GM12892 (cell line): ENCODE measurements around the gene ZC3H12D.

ENCODE experiments used
- DNase-seq: peaks from one replicate; pipeline ENCODE4 v3.0.0; 2011; ENCODE audit not compliant: insufficient read length
- FAIRE-seq: peaks from 2 replicates; lab custom pipeline; 2011; peaks lifted over from hg19 to GRCh38; lab: Jason Lieb, UNC
- POLR2A ChIP-seq: IDR thresholded peaks from 2 replicates; pipeline ENCODE4 v1.6.1; 2011; ENCODE audit warnings: low read depth, low read length, control low read depth
- POLR2AphosphoS5 ChIP-seq: IDR thresholded peaks from 2 replicates; pipeline ENCODE4 v1.6.1; 2011; ENCODE audit warnings: low read depth, low read length, control low read depth
- TAF1 ChIP-seq: IDR thresholded peaks from 2 replicates; pipeline ENCODE4 v1.6.1; 2011; ENCODE audit warnings: low read depth, mild to moderate bottlenecking, control low read depth, low read length, borderline replicate concordance

ZC3H12D gene

DNA sequence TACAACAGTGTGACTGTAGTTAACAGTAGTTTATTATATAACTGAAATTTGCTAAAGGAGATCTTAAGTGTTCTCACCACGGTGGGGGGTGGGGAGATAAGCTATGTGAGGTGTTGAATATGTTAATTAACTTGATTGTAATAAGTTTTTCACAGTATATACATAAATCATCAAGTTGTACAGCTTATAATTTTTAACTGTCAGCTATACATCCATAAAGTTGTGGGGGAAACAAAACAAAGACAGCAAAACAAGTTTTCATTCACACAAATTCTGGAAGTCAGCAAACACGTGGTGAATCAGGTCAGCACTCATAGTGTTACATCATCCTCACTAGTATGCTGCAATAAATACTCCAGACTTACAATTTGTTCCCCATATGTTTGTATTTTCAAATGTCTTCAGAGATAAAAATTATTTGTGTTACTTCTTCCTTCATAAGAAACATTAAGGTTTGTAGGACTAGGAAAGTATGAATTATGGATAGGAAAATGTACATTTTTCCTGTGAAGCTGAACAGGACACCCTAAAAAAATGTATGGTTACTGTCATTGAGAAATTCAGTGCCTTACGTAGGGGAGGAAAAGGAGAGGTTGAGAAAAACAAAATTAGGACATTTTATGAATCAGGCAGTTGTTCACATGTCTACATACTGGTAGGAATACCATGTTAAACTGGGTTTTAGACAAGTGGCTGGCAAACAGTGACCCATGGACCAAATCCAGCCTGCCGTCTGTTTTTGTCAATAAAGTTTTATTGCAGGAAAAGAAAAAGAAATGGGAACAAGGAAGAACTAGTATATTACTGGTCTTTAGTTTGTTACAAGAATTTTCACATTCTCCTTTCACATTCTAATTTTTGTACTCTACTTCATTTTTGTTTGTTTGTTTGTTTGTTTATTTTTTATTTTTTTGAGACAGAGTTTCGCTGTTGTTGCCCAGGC lies 78.7 kb downstream of the ZC3H12D start:
- FAIRE-seq (no peak), DNase-seq (no peak)
- TF ChIP-seq POLR2A (no peak), TAF1 (no peak), POLR2AphosphoS5 (no peak)

DNA sequence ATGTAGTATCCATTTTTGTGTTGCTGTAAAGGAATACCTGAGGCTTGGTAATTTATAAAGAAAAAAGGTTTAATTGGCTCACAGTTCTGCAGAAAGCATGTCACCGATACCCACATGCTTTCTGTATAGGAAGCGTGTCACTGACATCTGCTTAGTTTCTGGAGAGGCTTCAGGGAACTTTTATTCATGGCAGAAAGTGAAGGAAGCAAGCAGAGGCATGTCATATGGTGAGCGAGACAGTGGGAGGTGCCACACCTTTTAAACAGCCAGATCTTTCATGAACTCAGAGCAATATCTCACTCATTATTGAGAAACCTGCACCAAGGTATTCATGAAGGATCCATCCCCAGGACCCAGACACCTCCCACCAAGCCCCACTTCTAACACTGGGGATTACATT lies 81.3 kb downstream of the ZC3H12D start:
- TF ChIP-seq TAF1 (no peak), POLR2AphosphoS5 (no peak), POLR2A (no peak)
- no peak for FAIRE-seq
- no peak for DNase-seq

DNA sequence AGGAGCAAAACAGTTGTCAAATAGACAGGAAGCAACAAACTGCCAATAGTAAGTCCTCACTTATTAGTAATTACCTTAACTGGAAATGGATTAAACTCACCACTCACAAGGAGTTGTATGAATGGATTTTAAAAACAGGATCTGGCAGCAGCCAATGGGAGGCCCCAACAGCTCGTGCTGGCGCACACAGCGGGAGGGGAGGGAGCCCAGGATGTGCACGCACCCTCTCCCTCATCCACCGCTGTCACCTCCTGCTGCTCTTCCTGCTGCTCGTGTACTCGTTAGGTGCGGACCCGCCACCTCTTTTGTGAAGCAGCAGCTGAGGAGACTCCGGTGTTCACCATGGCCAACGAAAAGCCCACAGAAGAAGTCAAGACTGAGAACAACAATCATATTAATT lies 84.8 kb downstream of the ZC3H12D start, which contains the start of gene SUMO4:
Gene SUMO4, plus strand, starts transcription at position 213 of the 400 bp plus-strand sequence. Its CDS starts 130 bp downstream, at position 343.
- TF ChIP-seq TAF1 = no peak
- FAIRE-seq (no peak), DNase-seq (no peak)

DNA sequence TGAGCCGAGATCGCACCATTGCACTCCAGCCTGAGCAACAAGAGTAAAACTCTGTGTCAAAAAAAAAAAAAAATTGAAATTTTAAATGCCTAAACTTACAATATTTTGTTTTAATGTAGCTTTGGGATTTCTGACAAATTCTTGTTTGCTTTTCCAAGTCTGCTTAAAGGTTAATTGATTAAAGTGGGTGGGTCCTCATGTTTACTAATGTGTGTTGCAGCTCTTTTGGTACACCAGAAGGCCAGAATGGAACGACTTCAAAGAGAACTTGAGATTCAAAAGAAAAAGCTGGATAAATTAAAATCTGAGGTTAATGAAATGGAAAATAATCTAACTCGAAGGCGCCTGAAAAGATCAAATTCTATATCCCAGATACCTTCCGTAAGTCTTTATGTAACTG lies 87.4 kb downstream of the ZC3H12D start:
- no peak for FAIRE-seq
- DNase-seq = no peak
- no peak for TF ChIP-seq POLR2AphosphoS5
